ENCODE results near the gene BNIP3. TPM values are rescaled to one million over a fixed set of nuclear protein-coding genes. Genes with fewer than 3 reads are reported as not detected.

Gene BNIP3
- total and polyA plus RNA-seq, 2 of the 8 experiments (the other 6 are each of a cell fraction or from before 2014, with no cell fraction given), result 25.8 to 58.9 TPM

- no peak overlapping the region for H3K23ac ChIP-seq (ENCODE audit: insufficient read length)
- H3K4me2 ChIP-seq (ENCODE audit: insufficient read depth in 1 of 2, low read depth in 2 of 2, low read length in 2 of 2), result no peak overlapping the region
- H2BK12ac ChIP-seq (ENCODE audit: low read depth, low read length), result no peak overlapping the region
- H3K9ac ChIP-seq (replicated peaks in 1 of 4; ENCODE audit: extremely low read depth in 1 of 4, low read depth in 3 of 4, low read length in 3 of 4), result no peak overlapping the region
- H4K5ac ChIP-seq (ENCODE audit: insufficient read length, low read depth, low read length), result no peak overlapping the region
- H3K14ac ChIP-seq (ENCODE audit: insufficient read length), result no peak overlapping the region
- ChIA-PET POLR2A (ENCODE audit: partially characterized antibody) (interaction anchor here (3.4 kb wide), 1 partner anchor 10 kb away, joined by 20 read pairs; no protein-coding TSS in a partner anchor), CTCF (ENCODE audit: partially characterized antibody) (interaction anchor here (1.2 to 4.7 kb wide), 6 partner anchors 9 to 171 kb away, joined by 3 to 22 read pairs (median 6); no protein-coding TSS in a partner anchor)
- H3K4me1 ChIP-seq (replicated peaks in 1 of 4; ENCODE audit: control insufficient read depth in 3 of 4, insufficient read depth in 4 of 4, low read length in 3 of 4), result no peaks in the 10 kb centered on the region
- H3K23me2 ChIP-seq (ENCODE audit: low read depth, low read length), result no peaks in the 10 kb centered on the region
- no peak overlapping the region for H3K18ac ChIP-seq (ENCODE audit: extremely low read depth, low read length)
- WGBS, 2 experiments (ENCODE audit: extremely low coverage in 1 of 2, insufficient coverage in 1 of 2, insufficient read length in 1 of 2, insufficient replicate concordance in 2 of 2, low coverage in 1 of 2, low lambda C conversion rate in 2 of 2, missing lambda C conversion rate in 1 of 2), result 89% methylated on average over 7 of the region's 7 CpGs; no CpG with 5 or more reads in 1 of the 2 experiments
- no peak overlapping the region; the same call in 1 of the 2 replicates for H3K27ac ChIP-seq (ENCODE audit: low read depth, low read length)
- H4K91ac ChIP-seq (replicated peaks; ENCODE audit: insufficient read length, low read length), result no peak overlapping the region
- FAIRE-seq (no peak), DNase-seq (ENCODE audit: low read depth in 1 of 2, low spot score in 2 of 2) (no peak)
- H3K4me3 ChIP-seq (ENCODE audit: extremely low read depth in 1 of 4, insufficient read depth in 2 of 4, low read depth in 3 of 4, low read length in 4 of 4), result no peak overlapping the region
- H3K9me3 ChIP-seq (ENCODE audit: insufficient read depth in 2 of 2, low read depth in 1 of 2, low read length in 1 of 2), result no peaks in the 10 kb centered on the region
- peaks cover 9 to 45% (median 24%) of the 10 kb centered on the region in 4 experiments for H3K36me3 ChIP-seq (ENCODE audit: control insufficient read depth in 2 of 4, insufficient read depth in 4 of 4, low read length in 3 of 4)
- H3K4ac ChIP-seq (replicated peaks; ENCODE audit: insufficient read length, low read depth, low read length), result no peak overlapping the region
- H2BK15ac ChIP-seq (ENCODE audit: low read length), result no peak overlapping the region
- no peak overlapping the region for H2AK5ac ChIP-seq (ENCODE audit: low read depth, low read length)
- peaks cover 15% of the 10 kb centered on the region for H3K79me1 ChIP-seq (ENCODE audit: low read depth, low read length)
- H4K8ac ChIP-seq (ENCODE audit: extremely low read depth, insufficient read depth, low read length), result no peak overlapping the region
- H4K20me1 ChIP-seq (replicated peaks in 1 of 2; ENCODE audit: control insufficient read depth in 1 of 2, insufficient read depth in 2 of 2, low read length in 2 of 2), result peaks cover 13 to 18% of the 10 kb centered on the region in 2 experiments
- no peak overlapping the region for H2BK120ac ChIP-seq (replicated peaks; ENCODE audit: low read depth, low read length)
- H2BK20ac ChIP-seq (ENCODE audit: low read length), result no peak overlapping the region
- no peaks in the 10 kb centered on the region; a peak in 1 of 7 replicates for H3K27me3 ChIP-seq (replicated peaks in 1 of 4; ENCODE audit: control insufficient read depth in 3 of 4, extremely low read depth in 1 of 4, insufficient read depth in 3 of 4, low read length in 3 of 4)
- no peak overlapping the region for H2AFZ ChIP-seq (ENCODE audit: low read length)
- no peak overlapping the region for H2BK5ac ChIP-seq (ENCODE audit: low read depth, low read length)
- H3K56ac ChIP-seq (replicated peaks; ENCODE audit: insufficient read length, low read depth, low read length), result no peak overlapping the region
- peaks cover 9 to 30% of the 10 kb centered on the region in 2 experiments; a peak in 3 of 4 replicates for H3K79me2 ChIP-seq (ENCODE audit: control insufficient read depth in 1 of 2, insufficient read depth in 2 of 2, low read length in 2 of 2)
- TF ChIP-seq ATF2 (IDR thresholded peaks at IDR 0.05; ENCODE audit: low read length) (no peak), POLR2AphosphoS5 (IDR thresholded peaks at IDR 0.05; ENCODE audit: low read depth, low read length) (no peak), KDM1A (IDR thresholded peaks at IDR 0.05; ENCODE audit: borderline replicate concordance, low read length) (no peak), POU5F1 (IDR thresholded peaks at IDR 0.05; ENCODE audit: low read depth, low read length) (no peak), TAF7 (optimal IDR thresholded peaks at IDR 0.05; ENCODE audit: borderline replicate concordance, low read depth, low read length) (no peak), CHD2 (IDR thresholded peaks at IDR 0.05; ENCODE audit: low read length) (no peak), RXRA (IDR thresholded peaks at IDR 0.05; ENCODE audit: insufficient read depth, low read depth, low read length) (no peak), NANOG (IDR thresholded peaks at IDR 0.05; ENCODE audit: insufficient read depth, low read depth, low read length, poor library complexity, severe bottlenecking) (no peak), ATF3 (IDR thresholded peaks at IDR 0.05; ENCODE audit: insufficient read depth, low read depth, low read length) (no peak), FOSL1 (IDR thresholded peaks at IDR 0.05; ENCODE audit: insufficient read depth, low read depth, low read length) (no peak)
Observed at GRCh38 chr10:131971591-131971990, 10.1 kb downstream of the BNIP3 start.
